HG03439 (cell line): ENCODE measurements around the gene TXNDC17.
"Not testable (repeated sequence)": the region's sequence is repeated elsewhere in the genome, so short reads cannot be mapped to it uniquely, and the experiment has no call there.

Source experiments
- ATAC-seq: cut with Tn5 transposase; IDR thresholded peaks from one replicate; pipeline ENCODE4 v1.9.1; 2021; ENCODE audit warnings: mild to moderate bottlenecking, moderate library complexity; ENCODE audit not compliant: unreplicated experiment

Gene TXNDC17

DNA sequence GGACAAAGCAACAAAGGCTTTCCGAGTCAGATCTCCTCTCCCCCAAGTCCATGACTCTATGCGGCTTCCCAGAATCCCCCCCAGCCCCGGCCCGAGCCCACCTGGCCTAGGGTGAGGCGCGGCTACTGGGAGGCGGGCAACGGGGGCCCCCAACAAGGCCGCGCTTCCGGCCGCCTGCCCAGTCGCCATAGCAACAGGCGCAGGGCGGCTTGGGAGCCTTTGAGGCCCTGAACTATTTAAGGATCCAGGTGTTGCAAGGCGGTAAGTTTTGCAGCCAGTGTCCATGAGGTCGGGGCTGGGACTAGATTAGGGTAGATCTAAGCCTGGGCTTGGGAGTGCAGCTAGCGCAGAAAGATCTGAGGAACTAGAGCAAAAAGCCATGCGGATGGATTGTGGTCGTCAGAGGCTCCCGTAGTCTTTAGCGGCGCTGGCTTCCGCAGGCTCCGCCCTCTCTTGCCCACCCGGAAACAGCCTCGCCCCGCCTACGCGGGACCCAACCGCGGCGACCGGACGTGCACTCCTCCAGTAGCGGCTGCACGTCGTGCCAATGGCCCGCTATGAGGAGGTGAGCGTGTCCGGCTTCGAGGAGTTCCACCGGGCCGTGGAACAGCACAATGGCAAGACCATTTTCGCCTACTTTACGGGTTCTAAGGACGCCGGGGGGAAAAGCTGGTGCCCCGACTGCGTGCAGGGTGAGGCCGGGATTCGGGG, at the start of gene TXNDC17, which contains the start of gene KIAA0753:
TXNDC17 (plus strand) TSS at position 525 of the 711 bp plus-strand sequence; CDS start at position 548, 23 bp downstream.
KIAA0753 (minus strand) TSS at position 176 of the 711 bp plus-strand sequence. CDS start 5,608 bp downstream, outside the sequence.
- peak; percentile 91 for ATAC-seq

GRCh38 chr17:6591599-6592158, 49.2 kb upstream of the TXNDC17 start:
- no peak for ATAC-seq

- no peak for ATAC-seq
These were observed 48.7 kb upstream of the TXNDC17 start for GRCh38 chr17:6592173-6592572.

DNA sequence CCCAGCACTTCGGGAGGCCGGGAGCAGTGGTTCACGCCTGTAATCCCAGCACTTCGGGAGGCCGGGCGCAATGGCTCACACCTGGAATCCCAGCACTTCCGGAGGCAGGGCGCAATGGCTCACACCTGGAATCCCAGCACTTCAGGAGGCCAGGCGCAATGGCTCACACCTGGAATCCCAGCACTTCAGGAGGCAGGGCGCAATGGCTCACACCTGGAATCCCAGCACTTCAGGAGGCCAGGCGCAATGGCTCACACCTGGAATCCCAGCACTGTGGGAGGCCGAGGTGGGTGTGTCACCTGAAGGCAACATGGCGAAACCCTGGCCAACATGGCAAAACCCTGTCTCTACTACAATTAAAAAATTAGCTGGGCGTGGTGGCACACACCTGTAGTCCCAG, 47.5 kb upstream of the TXNDC17 start:
- not testable (repeated sequence) for ATAC-seq

DNA sequence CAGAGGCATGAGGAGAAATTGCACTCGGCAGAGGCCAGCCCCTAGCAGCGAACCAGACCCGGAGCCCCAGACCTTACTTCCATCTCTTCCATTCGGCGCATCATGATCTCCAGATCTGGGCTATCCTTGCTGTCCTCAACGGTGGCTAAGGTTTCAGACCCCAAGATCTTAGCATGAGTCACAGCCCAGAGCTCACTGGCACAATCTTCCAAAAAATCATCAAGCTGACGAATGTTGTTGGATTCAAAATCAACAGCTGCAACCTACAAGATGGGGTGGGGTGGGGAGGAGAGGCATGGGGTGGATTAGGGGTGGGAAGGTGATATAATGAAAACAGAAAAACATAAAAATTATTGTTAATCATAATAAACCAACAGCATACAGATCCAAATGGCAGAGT, 44.8 kb upstream of the TXNDC17 start:
- no peak for ATAC-seq

DNA sequence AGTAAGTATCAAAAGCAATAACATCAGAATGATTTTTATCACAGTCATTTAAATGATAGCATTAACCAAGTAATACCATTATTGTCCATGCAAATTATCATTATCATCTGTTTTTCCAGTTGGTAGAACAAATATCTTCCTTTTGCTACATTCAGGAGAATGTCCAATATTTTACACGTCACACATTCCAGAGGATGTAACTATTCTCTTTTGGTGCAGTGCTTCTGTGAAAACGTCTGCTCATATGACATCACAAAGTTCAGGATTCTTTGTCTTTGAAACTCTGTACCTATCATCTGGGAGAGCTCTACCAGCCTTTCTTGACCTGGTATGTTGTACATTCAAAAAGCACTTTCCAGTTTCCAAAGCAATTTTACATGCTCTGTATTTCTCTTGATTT, 44.3 kb upstream of the TXNDC17 start:
- ATAC-seq = no peak

- ATAC-seq = no peak
These were observed 43.9 kb upstream of the TXNDC17 start for GRCh38 chr17:6596941-6597340.

DNA sequence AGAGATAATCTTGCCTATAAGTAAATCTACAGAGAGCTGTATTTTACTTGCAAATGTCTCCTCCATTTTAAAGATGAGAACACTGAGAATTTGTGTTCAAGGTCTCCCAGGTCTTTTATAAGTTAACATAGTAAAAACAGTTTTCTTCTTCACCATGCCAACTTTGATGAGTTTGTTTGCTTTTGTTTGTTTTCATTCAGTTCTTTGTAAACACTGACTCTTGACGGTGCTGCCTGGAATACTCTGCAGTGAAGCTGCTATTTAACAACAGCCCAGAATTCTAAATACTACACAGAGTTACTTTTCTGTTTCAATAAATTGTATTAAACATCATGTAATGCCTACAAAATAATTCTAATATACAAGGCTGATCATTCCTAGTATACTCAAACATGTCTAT, 43.1 kb upstream of the TXNDC17 start:
- ATAC-seq = no peak

DNA sequence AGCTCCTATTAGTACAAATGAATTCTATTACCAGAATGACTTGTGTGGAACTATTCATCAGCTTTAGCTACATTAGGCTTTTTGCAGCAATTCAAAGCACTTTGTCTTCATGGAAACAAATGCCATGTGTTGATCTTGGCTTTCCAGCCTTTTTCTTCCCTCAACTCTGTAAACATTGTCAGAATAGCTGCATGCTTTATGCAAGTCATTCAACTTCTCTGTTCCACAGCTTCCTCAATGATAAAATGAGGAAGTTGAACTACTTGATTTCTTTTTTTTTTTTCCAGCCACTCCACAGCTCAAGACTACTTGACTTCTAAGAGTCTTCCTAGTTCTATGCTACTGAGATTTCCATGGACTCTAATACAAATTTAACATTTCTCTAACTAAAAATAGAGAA, 41.5 kb upstream of the TXNDC17 start:
- ATAC-seq = no peak

DNA sequence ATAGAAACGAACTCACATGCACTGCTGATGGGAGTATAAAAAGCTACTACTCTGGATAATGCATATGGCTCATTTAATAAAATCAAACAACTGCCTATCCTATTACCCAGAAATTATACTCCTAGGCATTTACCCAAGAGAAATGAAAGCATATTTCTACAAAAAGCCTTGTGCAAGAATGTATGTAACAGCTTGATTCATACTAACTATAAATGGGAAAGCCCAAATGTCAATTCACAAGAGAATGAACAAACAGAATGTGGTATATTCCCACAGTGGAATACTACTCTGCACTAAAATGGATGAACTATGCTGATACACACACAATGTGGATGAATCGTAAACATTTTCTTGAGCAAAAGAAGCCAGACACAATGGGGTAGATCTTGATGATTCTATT, 38.7 kb upstream of the TXNDC17 start:
- no peak for ATAC-seq

DNA sequence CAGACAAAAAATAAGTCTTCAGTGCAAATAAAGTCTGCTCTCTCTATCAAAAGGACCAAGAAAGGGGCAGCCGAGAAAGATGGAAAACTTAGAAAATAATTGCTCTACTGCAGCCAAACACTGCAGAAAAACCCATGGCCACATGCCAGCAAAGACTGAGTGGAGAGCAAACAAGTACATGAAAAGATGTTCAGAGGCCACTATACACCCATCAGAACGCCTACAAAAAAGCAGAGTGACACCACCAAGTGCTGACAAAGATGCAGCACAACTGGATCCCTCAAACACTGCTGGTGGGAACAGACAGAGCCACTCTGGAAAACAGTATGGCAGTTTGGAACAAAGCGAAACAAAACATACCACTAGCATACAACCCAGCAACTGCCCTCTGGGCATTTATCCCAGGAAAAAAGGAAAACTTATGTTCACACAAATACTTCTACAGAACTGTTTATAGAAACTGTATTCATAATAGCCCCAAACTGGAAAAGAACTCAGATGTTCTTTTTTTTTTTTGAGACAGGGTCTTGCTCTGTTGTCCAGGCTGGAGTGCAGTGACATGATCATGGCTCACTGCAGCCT, 37.0 kb upstream of the TXNDC17 start:
- no peak for ATAC-seq

DNA sequence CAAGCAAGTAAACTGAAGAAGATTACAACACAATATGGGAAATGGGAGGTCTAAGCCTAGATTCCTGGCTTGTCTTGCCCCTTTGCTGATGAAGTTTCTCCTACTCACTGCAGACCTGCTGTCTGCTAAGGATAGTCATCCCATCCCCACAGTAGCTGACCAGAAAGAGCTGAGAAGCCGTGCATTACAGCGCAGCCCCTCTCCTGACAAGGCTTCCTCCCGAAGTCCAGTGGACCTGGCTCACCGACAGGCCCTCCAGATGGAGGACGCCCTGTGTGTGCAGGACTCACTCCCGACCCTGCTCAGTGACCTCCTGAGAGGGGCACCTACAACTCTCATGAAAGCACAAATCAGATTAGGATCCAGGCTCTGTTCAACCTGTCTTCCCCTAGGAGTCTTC, 35.7 kb upstream of the TXNDC17 start:
- no peak for ATAC-seq

DNA sequence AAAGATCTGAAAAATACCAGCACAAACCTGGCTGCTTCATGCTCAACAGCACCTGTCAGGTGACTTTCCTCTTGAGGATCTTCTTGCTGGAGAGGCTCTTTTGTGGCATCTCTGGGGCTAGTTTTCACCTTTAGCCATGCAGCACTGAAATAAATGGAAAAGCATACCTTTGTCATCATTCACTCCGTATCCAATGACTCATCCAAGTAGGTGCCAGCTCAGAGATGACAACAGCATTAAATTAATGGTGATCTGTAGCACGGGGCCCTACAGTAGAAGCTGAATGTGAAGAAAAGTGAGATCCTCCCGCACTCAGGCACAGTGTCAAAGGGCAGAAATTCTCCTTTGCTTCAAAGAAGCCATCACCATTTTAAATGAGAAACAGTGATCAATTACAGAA, 32.5 kb upstream of the TXNDC17 start:
- ATAC-seq = no peak

DNA sequence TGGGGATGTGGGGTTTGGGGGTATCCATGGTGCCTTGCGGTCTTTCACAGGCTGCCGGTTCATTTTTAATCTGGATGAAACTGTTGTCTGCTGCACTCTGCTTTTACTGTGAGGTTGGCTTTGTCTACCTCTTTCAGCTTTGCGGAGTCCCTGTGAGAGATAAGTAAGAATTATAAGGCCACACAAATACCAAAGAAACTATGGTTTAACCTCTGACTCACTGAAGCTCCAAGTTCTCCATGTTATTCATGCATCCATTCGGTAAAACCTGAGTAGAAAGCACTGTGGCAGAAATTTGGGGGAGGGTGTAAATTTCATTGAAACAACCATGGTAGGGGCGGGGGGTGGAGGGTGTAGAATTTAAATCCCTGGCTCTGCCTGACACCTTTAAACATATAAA, 30.8 kb upstream of the TXNDC17 start:
- ATAC-seq = no peak

GRCh38 chr17:6611231-6611630, 29.6 kb upstream of the TXNDC17 start:
- no peak for ATAC-seq

- no peak for ATAC-seq
These were observed 16.9 kb upstream of the TXNDC17 start for GRCh38 chr17:6623941-6624340.

DNA sequence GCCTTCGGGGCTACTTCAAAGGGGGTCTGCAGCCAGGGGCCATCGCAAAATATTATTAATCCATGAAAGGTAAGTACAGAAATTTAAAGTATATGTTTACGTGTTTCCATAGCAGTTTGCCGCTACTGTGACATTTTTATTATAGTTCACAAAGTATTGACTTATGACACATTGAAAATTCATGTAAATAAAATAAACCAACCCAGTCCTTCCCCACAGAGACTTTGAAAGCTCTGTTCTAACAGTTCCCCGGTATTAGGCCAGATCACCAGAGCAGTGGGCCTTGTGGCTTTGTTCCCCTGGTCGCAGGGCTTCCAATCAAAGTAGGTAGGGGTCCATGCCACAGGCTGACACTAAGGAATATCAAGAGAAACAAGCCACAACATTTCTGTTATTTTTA, 14.2 kb upstream of the TXNDC17 start:
- ATAC-seq = no peak

- no peak for ATAC-seq
These were observed 13.8 kb upstream of the TXNDC17 start for GRCh38 chr17:6627019-6627418.

DNA sequence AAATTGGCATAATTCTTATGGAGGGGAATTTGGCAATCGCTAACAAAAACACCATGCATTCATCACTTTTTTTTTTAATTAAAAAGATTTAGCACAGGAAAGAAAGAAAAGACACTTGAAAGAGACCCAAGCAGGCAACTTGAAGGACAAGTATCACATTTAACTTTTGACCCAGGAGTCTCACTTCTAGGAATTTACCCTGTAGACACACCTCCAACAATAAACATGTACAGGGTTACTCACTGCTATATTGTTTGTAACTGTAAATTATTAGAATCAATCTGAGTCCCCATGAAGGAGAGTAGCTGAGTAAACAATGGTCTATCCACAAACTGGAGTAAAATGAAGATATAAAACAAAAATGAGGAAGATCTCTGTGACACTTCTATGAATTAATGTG, 10.5 kb upstream of the TXNDC17 start:
- no peak for ATAC-seq

DNA sequence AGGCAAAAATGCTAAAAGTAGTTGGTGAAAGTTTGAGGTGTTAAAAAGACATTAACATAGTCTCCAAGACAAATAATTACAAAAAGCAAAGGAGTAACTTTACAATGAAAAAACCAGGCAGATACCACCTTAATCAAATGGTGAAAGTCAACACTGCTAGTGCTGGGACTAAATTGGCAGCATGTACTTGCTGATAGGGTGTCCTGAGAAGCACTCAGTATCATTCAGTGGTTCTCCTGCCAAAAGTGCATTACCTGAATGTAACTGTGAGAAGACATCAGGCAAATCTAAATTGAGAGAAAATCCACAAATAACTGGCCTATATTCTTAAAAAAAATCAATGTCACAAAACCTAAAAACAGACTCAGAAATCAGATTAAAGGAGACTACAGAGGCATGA, 8.3 kb upstream of the TXNDC17 start:
- no peak for ATAC-seq

DNA sequence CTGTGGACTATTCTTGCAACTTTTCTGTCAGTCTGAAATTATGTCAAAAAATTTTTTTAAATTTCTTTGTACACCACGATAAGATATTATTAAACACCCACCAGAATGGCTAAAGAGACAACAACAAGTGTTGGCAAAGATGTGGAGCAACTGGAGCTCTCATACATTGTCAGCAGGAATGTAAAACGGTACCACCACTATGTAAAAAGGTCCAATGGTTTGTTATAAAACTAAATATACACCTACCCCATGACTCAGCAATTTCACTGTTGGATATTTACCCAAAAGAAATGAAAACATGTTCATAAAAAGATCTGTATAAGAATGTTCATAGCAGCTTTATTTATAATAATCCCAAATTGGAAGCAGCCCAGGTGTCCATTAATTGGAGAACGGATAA, 7.6 kb upstream of the TXNDC17 start:
- no peak for ATAC-seq

DNA sequence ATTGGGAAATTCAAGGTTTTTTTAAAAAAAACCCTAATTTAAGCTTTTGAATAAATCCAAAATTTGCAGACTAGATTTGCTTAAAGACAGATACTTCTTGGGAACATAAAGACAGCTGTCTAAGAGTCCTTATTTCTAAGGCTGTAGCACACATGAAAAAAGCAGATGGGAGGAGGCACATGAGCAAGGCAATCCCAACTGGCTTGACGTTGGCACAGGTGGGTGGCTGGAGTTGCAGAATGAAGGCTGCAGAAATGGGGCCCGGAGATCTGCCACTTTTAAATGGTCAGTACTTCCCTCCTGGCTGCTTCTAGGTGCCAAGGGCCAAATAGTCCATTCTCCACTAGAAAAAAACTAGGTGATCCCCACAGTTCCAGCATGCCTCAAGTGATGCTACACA, 4.8 kb upstream of the TXNDC17 start:
- no peak for ATAC-seq
